8988T (cell line): Measurements from ENCODE around the gene SPATS2.

Experiments
- DNase-seq: peaks from one replicate; pipeline ENCODE4 v3.0.0; 2011

SPATS2 gene

DNA sequence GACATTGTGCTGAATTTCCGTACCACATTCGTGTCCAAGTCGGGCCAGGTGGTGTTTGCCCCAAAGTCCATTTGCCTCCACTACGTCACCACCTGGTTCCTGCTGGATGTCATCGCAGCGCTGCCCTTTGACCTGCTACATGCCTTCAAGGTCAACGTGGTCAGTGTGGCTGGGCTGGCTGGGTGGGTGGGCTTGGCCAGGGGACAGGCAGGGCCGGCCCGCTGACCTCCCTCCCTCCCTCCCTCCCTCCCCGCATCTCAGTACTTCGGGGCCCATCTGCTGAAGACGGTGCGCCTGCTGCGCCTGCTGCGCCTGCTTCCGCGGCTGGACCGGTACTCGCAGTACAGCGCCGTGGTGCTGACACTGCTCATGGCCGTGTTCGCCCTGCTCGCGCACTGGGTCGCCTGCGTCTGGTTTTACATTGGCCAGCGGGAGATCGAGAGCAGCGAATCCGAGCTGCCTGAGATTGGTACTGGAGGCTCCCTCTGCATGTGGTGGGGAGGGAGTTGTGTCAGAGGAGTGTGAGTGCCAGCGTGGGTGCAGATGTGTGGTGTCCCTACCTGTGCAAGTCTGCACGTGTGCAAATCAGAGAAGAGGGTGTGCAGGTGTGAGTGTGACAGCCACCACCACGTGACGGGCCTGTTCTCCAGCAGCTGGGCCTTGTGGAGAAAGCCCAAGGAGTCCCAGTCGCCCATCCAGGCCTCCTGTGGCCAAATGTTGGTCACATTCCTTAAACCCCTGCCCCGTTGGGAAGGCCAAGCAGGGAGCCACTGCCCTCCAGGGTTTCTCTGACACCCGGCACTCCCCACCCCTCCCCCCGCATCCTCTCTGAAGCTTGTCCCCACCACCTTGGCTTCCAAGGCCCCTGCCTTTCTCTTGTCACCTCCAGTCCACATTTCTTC lies 176.9 kb downstream of the SPATS2 start:
- DNase-seq = no peak

DNA sequence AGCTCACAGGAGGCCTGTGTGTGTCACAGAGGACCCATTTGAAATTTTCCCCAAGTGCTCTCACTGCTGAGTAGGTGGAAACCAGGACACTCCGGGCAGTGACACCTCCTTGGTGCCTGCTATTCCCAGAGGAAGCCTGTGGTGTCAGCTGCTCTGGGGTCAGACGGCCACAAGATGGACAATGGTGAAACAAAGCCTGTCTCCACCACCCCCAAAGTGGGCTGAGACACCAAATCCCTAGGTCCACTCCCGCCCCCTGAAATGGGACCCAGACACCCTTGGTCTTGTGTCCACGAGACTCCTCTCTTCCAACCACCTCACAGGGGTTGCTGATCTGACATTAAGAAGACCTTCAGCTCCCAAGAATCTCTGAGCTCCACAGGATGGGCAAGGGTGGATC lies 178.6 kb downstream of the SPATS2 start:
- no peak for DNase-seq

GRCh38 chr12:49546481-49546880 lies 179.2 kb downstream of the SPATS2 start:
- no peak for DNase-seq

DNA sequence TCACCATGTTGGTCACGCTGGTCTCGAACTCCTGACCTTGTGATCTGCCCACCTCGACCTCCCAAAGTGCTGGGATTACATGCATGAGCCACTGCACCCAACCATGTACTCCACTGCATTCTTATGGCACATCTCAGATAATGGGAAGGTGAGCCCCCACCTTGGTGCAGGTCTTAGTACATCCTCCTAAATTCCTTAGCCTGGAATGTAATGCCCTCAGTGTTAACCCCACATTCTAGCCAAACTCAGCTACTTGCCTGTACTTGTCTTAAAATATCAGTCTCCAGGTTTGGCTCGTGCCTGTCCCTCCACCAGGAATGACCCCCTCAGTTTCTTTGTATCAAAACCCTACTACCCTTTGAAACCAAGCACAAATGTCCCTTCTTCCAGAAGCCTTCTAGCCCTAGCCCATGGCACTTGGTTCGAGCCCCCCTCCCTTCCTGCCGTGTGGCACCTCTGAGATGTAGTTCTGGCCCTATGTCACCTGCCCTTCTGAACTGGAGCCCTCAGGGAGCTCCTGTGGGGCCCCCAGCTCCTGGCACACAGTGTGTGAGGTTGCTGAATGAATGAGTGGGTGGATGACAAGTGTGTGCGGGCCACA lies 179.9 kb downstream of the SPATS2 start:
- no peak for DNase-seq

DNA sequence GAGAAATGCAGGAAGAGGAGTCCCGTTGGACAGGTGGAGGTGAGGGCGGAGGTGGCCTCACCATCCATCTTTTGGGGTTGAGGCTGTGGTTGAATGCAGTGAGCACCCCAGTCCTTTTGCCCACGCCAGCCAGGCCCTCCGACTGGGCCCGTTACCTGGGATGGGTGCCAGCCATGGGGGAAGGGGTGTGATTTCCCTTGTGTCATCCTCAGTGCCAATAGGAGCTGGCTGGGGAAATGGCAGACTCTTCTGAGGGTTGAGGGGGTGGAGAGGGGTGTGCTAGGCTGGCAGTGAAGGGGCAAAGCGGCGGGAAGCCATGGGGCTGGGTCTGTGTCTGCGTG lies 181.2 kb downstream of the SPATS2 start:
- no peak for DNase-seq

DNA sequence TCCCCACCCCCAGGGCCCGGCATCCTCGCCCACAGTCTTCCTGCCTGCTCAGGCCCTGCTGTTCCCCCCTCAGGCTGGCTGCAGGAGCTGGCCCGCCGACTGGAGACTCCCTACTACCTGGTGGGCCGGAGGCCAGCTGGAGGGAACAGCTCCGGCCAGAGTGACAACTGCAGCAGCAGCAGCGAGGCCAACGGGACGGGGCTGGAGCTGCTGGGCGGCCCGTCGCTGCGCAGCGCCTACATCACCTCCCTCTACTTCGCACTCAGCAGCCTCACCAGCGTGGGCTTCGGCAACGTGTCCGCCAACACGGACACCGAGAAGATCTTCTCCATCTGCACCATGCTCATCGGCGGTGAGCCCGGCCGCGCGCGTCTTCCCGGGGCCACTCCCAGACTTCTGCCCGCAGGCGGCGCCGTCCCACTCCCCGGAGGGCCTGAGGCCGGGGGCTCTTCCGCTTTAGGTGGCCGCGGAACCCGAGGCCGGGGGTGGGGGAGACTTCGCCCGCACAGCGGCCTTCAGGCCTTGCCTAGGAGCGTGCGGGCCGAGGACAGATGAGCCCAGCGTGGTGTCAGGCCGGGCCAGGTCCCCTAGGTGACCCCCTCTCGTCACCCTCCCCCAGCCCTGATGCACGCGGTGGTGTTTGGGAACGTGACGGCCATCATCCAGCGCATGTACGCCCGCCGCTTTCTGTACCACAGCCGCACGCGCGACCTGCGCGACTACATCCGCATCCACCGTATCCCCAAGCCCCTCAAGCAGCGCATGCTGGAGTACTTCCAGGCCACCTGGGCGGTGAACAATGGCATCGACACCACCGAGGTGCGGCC lies 181.8 kb downstream of the SPATS2 start:
- no peak for DNase-seq

GRCh38 chr12:49549735-49550692 lies 182.8 kb downstream of the SPATS2 start:
- no peak for DNase-seq

- peak; percentile 37 for DNase-seq
Observed at GRCh38 chr12:49550693-49551252, 183.5 kb downstream of the SPATS2 start.

- no peak for DNase-seq
Observed at GRCh38 chr12:49552014-49552413, 184.8 kb downstream of the SPATS2 start.

DNA sequence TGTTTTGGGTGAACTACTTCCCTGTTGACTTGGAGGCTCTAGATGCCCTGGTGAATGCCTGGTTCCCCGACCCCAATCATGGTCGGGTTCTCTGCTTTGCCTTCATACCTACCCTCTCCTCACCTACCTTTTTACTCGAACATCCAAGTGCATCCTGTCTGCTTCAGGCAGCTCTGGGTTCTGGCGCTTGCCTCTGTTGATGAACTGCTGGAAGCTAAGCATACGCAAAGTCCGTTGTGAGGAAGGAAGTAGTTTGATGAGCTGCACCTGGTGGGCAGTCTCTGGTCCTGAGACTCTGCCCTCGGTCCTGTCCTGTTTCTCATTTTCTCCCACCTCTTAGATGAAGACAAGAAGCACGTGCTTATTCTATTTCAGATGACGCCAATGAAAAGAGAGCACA lies 185.2 kb downstream of the SPATS2 start:
- no peak for DNase-seq

- DNase-seq = no peak
Observed at GRCh38 chr12:49552899-49553298, 185.6 kb downstream of the SPATS2 start.

- DNase-seq = peak; percentile 81
Observed at GRCh38 chr12:49553512-49554088, 186.3 kb downstream of the SPATS2 start.

DNA sequence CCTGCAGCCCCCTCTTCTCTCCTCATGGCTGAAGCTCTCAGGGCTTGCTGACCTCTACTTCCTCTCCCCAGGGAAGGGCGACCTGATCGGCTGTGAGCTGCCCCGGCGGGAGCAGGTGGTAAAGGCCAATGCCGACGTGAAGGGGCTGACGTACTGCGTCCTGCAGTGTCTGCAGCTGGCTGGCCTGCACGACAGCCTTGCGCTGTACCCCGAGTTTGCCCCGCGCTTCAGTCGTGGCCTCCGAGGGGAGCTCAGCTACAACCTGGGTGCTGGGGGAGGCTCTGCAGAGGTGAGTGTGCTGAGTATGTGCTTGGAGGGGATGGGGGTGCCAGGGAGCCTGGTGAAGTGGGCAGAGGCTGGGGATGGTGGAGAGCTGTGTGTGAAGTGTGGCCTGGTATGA lies 187.0 kb downstream of the SPATS2 start:
- DNase-seq = no peak

- no peak for DNase-seq
Observed at GRCh38 chr12:49555631-49556390, 188.5 kb downstream of the SPATS2 start.

DNA sequence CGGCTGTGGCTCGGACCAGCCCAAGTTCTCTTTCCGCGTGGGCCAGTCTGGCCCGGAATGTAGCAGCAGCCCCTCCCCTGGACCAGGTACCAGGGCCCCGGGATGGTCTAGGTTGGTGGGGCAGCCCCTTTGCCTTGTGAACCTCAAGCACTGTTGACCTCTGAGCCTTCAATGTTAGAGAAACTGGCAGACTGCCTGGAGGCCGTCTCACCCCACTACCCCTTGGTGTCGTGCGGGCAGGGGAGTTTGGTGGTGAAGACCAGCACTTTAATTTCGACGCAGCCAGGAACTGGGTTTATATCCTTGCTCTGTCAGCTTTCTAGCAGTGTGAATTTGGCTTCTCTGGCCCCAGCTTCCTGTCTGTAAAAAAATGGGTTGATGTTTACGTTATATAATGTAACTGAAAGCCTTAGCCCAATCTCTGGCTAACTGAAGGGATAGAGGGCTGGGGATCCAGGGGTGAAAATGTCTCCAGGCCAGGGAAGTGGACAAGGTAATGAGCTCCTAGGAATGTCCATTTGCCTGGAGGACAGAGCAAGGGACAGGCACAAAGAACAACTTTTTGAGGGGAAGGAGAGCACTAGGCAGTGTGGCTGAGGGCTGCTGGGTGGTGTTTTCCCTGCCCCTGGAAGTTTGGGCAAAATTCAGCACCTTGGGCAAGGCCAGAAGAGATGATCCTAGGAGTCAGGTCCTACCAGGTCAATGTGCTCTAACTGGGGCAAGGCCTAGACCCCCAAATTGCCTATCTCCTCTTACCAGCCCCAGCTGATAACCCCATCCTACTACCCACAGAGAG lies 189.3 kb downstream of the SPATS2 start:
- DNase-seq = no peak

DNA sequence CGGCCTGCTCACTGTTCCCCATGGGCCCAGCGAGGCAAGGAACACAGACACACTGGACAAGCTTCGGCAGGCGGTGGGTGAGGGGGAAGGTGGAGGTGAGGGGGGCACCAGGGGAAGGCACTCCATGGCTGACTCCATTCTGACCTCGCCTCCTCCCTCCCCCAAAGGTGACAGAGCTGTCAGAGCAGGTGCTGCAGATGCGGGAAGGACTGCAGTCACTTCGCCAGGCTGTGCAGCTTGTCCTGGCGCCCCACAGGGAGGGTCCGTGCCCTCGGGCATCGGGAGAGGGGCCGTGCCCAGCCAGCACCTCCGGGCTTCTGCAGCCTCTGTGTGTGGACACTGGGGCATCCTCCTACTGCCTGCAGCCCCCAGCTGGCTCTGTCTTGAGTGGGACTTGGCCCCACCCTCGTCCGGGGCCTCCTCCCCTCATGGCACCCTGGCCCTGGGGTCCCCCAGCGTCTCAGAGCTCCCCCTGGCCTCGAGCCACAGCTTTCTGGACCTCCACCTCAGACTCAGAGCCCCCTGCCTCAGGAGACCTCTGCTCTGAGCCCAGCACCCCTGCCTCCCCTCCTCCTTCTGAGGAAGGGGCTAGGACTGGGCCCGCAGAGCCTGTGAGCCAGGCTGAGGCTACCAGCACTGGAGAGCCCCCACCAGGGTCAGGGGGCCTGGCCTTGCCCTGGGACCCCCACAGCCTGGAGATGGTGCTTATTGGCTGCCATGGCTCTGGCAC lies 190.1 kb downstream of the SPATS2 start:
- DNase-seq = no peak

- peak; percentile 63 for DNase-seq
Observed at GRCh38 chr12:49557917-49558215, 190.6 kb downstream of the SPATS2 start.

DNA sequence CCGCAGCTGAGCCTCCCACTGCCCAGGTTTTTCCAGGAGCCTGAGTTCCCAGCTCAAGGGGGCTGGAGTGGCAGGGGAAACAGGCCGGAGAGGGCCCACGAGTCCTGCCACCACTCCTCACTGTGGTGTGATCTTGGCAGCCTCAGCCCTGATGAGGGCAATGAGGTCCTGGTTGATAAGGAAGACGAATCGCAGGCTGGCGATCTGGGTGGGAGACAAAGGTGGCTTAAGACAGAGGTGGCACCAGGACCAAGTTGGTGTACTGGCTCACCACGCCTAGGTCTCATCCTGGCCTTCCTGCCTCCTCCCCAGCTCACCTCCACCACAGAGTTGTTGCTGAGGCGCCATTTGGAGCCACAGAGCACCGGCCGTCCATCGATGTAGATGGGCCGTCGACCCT lies 191.3 kb downstream of the SPATS2 start:
- DNase-seq = no peak

DNA sequence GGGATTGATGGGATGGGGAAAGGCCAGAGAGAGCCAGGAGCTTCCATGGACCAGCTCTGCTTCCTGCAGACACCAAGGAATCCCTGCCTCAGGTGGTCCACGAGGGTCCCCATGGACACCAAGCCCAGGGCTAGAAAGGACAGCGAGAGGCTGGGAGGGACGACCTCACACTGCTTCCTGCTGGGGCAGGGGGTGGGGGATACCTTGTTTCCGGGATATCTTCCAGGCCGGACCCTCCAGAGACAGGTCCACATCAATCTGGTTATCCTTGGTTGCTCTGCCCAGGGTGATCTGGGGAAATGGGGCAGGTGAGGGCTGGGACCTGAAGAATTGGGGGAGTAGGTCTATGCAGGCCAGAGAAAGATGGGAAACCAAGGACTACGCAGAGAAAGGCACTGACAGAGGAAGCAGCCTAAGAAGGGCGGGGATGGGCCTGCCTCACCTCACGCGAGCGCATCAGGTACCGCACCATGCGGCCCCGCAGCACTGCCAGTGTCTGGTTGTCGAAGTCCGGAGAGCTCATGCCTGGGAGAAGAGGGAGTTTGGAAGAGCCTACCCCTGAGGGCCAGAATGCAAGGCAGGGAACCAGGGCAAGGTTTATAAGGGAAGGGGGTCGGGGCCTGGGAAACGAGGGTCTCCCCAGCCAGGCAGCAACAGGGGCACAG lies 191.9 kb downstream of the SPATS2 start:
- no peak for DNase-seq
